ENCODE data around the gene FBXL15. TPM values are rescaled to one million over a fixed set of nuclear protein-coding genes. Genes with fewer than 3 reads are reported as not detected.

Gene FBXL15
- total and polyA plus RNA-seq, 2 experiments from 2014 or later: 18.5 to 36.1 TPM

DNA sequence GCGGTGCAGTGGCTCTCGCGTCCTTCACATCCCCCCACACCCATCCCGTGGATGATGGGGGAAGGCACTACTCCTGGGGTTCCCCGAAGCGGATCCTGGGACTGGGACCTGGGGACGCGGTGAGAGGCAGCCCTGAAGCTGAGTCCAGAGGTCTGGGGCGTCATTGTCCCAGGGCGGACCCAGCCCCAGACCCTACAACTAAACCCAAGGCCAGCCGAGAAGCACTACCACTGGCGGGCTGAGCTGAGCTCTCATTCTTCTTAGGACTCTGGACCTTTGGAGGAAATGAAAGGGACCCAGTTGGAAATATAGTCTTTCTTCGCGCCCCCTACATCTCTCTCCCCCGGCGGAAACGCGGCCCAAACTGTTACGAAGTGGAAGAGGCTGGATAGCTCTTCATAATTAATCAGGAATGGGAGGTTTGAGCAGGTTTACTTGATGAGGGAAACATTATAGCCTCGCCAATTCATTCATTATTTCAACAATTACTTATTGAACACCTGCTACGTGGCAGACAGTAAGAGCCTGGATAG, 389 bp upstream of the FBXL15 start:
- Mint-ChIP-seq H3K4me3 (peak overlapping the region; percentile 97), H3K9me3 (no peaks in the 10 kb centered on the region; the same call in 2 of the 3 replicates), H3K36me3 (ENCODE audit: low read depth) (peaks cover 16% of the 10 kb centered on the region), H3K27me3 (ENCODE audit: insufficient read depth, low read depth, poor library complexity) (peaks cover 40% of the 10 kb centered on the region), H3K4me1 (peaks cover 19% of the 10 kb centered on the region), H3K27ac (peak overlapping the region; percentile 97; the same call in 1 of the 2 replicates)
- no peak for ATAC-seq
- Histone ChIP-seq H3K4me3 (peak overlapping the region; percentile 82), H3K27me3 (ENCODE audit: insufficient read depth) (0 out of 2 replicates have a peak, but pooled peaks cover 6% of the 10 kb centered on the region), H3K36me3 (ENCODE audit: insufficient read depth) (no peaks in the 10 kb centered on the region; the same call in 1 of the 2 replicates), H3K79me2 (replicated peaks; ENCODE audit: insufficient read depth) (no peaks in the 10 kb centered on the region), H2AFZ (peak overlapping the region; percentile 91), H4K20me1 (replicated peaks; ENCODE audit: insufficient read depth) (no peaks in the 10 kb centered on the region; the same call in none of the 2 replicates), H3K9me2 (ENCODE audit: insufficient read depth) (no peaks in the 10 kb centered on the region), H3K27ac (ENCODE audit: low read depth) (peak overlapping the region; percentile 95), H3F3A (replicated peaks; ENCODE audit: low read depth) (peaks cover 27% of the 10 kb centered on the region), H3K4me2 (peak overlapping the region; percentile 100), H3K4me1 (ENCODE audit: insufficient read depth) (peaks cover 15% of the 10 kb centered on the region)
- no peak for DNase-seq (ENCODE audit: low spot score)
- TF ChIP-seq, protein P1, sequence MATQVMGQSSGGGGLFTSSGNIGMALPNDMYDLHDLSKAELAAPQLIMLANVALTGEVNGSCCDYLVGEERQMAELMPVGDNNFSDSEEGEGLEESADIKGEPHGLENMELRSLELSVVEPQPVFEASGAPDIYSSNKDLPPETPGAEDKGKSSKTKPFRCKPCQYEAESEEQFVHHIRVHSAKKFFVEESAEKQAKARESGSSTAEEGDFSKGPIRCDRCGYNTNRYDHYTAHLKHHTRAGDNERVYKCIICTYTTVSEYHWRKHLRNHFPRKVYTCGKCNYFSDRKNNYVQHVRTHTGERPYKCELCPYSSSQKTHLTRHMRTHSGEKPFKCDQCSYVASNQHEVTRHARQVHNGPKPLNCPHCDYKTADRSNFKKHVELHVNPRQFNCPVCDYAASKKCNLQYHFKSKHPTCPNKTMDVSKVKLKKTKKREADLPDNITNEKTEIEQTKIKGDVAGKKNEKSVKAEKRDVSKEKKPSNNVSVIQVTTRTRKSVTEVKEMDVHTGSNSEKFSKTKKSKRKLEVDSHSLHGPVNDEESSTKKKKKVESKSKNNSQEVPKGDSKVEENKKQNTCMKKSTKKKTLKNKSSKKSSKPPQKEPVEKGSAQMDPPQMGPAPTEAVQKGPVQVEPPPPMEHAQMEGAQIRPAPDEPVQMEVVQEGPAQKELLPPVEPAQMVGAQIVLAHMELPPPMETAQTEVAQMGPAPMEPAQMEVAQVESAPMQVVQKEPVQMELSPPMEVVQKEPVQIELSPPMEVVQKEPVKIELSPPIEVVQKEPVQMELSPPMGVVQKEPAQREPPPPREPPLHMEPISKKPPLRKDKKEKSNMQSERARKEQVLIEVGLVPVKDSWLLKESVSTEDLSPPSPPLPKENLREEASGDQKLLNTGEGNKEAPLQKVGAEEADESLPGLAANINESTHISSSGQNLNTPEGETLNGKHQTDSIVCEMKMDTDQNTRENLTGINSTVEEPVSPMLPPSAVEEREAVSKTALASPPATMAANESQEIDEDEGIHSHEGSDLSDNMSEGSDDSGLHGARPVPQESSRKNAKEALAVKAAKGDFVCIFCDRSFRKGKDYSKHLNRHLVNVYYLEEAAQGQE (IDR thresholded peaks at IDR 0.05; ENCODE audit: unreplicated experiment): no peak
- TF ChIP-seq EZH2phosphoT487 (IDR thresholded peaks at IDR 0.05; ENCODE audit: unreplicated experiment) (no peak), POLR2AphosphoS5 (IDR thresholded peaks at IDR 0.05; ENCODE audit: low read depth) (no peak), CREB1 (CRISPR knock-in tag; IDR thresholded peaks at IDR 0.05; ENCODE audit: low read depth) (no peak), NANOG (IDR thresholded peaks at IDR 0.05; ENCODE audit: borderline replicate concordance) (no peak), JUNB (IDR thresholded peaks at IDR 0.05; ENCODE audit: unreplicated experiment) (no peak), STAT1 (IDR thresholded peaks at IDR 0.05; ENCODE audit: unreplicated experiment) (no peak), ZNF114 (CRISPR knock-in tag; IDR thresholded peaks at IDR 0.05) (no peak), EZH2 (IDR thresholded peaks at IDR 0.05; ENCODE audit: low read depth, unreplicated experiment) (no peak), ZNF331 (CRISPR knock-in tag; IDR thresholded peaks at IDR 0.05; ENCODE audit: low read depth) (no peak)
- TF ChIP-seq, protein P2, sequence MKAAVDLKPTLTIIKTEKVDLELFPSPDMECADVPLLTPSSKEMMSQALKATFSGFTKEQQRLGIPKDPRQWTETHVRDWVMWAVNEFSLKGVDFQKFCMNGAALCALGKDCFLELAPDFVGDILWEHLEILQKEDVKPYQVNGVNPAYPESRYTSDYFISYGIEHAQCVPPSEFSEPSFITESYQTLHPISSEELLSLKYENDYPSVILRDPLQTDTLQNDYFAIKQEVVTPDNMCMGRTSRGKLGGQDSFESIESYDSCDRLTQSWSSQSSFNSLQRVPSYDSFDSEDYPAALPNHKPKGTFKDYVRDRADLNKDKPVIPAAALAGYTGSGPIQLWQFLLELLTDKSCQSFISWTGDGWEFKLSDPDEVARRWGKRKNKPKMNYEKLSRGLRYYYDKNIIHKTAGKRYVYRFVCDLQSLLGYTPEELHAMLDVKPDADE (IDR thresholded peaks at IDR 0.05): no peak
- TF ChIP-seq, protein P3, sequence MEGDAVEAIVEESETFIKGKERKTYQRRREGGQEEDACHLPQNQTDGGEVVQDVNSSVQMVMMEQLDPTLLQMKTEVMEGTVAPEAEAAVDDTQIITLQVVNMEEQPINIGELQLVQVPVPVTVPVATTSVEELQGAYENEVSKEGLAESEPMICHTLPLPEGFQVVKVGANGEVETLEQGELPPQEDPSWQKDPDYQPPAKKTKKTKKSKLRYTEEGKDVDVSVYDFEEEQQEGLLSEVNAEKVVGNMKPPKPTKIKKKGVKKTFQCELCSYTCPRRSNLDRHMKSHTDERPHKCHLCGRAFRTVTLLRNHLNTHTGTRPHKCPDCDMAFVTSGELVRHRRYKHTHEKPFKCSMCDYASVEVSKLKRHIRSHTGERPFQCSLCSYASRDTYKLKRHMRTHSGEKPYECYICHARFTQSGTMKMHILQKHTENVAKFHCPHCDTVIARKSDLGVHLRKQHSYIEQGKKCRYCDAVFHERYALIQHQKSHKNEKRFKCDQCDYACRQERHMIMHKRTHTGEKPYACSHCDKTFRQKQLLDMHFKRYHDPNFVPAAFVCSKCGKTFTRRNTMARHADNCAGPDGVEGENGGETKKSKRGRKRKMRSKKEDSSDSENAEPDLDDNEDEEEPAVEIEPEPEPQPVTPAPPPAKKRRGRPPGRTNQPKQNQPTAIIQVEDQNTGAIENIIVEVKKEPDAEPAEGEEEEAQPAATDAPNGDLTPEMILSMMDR (conservative IDR thresholded peaks at IDR 0.05; ENCODE audit: low read depth in 2 of 2): no peak
- TF ChIP-seq, protein P4, sequence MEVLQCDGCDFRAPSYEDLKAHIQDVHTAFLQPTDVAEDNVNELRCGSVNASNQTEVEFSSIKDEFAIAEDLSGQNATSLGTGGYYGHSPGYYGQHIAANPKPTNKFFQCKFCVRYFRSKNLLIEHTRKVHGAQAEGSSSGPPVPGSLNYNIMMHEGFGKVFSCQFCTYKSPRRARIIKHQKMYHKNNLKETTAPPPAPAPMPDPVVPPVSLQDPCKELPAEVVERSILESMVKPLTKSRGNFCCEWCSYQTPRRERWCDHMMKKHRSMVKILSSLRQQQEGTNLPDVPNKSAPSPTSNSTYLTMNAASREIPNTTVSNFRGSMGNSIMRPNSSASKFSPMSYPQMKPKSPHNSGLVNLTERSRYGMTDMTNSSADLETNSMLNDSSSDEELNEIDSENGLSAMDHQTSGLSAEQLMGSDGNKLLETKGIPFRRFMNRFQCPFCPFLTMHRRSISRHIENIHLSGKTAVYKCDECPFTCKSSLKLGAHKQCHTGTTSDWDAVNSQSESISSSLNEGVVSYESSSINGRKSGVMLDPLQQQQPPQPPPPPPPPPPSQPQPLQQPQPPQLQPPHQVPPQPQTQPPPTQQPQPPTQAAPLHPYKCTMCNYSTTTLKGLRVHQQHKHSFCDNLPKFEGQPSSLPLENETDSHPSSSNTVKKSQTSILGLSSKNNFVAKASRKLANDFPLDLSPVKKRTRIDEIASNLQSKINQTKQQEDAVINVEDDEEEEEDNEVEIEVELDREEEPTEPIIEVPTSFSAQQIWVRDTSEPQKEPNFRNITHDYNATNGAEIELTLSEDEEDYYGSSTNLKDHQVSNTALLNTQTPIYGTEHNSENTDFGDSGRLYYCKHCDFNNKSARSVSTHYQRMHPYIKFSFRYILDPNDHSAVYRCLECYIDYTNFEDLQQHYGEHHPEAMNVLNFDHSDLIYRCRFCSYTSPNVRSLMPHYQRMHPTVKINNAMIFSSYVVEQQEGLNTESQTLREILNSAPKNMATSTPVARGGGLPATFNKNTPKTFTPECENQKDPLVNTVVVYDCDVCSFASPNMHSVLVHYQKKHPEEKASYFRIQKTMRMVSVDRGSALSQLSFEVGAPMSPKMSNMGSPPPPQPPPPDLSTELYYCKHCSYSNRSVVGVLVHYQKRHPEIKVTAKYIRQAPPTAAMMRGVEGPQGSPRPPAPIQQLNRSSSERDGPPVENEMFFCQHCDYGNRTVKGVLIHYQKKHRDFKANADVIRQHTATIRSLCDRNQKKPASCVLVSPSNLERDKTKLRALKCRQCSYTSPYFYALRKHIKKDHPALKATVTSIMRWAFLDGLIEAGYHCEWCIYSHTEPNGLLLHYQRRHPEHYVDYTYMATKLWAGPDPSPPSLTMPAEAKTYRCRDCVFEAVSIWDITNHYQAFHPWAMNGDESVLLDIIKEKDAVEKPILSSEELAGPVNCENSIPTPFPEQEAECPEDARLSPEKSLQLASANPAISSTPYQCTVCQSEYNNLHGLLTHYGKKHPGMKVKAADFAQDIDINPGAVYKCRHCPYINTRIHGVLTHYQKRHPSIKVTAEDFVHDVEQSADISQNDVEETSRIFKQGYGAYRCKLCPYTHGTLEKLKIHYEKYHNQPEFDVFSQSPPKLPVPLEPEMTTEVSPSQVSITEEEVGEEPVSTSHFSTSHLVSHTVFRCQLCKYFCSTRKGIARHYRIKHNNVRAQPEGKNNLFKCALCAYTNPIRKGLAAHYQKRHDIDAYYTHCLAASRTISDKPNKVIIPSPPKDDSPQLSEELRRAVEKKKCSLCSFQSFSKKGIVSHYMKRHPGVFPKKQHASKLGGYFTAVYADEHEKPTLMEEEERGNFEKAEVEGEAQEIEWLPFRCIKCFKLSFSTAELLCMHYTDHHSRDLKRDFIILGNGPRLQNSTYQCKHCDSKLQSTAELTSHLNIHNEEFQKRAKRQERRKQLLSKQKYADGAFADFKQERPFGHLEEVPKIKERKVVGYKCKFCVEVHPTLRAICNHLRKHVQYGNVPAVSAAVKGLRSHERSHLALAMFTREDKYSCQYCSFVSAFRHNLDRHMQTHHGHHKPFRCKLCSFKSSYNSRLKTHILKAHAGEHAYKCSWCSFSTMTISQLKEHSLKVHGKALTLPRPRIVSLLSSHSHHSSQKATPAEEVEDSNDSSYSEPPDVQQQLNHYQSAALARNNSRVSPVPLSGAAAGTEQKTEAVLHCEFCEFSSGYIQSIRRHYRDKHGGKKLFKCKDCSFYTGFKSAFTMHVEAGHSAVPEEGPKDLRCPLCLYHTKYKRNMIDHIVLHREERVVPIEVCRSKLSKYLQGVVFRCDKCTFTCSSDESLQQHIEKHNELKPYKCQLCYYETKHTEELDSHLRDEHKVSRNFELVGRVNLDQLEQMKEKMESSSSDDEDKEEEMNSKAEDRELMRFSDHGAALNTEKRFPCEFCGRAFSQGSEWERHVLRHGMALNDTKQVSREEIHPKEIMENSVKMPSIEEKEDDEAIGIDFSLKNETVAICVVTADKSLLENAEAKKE (CRISPR knock-in tag; IDR thresholded peaks at IDR 0.05): no peak
